IMR-90 (cell line): ENCODE data around the gene NPHP4. TPM values are rescaled to one million over a fixed set of nuclear protein-coding genes. Genes with fewer than 3 reads are reported as not detected.

Experiments
- ATAC-seq: fragments of 200-7000 bp; cut with Tn5 transposase; 2 replicates; pipeline ENCODE4 v1.9.1; 2020; ENCODE audit warnings: low read depth, mild to moderate bottlenecking, moderate library complexity
- BruUV-seq: library from RNA; stranded (reverse); fragments of 400-500 nt; replicated peaks from 2 replicates; lab custom pipeline; 2021; lab: Mats Ljungman, UMichigan
- CTCF ChIA-PET: fragments of 300-600 bp; formaldehyde crosslinking; extraction: SDS; loops from one replicate; lab custom pipeline; 2021; ENCODE audit warnings: antibody characterized with exemption; lab: Yijun Ruan, JAX
- POLR2A ChIA-PET: fragments of 300-600 bp; sonication (Branson Sonifier 250); formaldehyde crosslinking; loops from one replicate; lab custom pipeline; 2022; ENCODE audit warnings: antibody characterized with exemption; ENCODE audit not compliant: unreplicated experiment; lab: Charles Lee
- DNase-seq: peaks from one replicate; pipeline ENCODE4 v3.0.0; 2013
- H2AFZ ChIP-seq: replicated peaks from 2 replicates; pipeline ENCODE3; 2013; ENCODE audit warnings: low read length, mild to moderate bottlenecking; ENCODE audit not compliant: poor library complexity
- H2AK5ac ChIP-seq: 2 replicates; pipeline ENCODE4 v1.6.1; 2013; ENCODE audit warnings: low read depth, low read length, inconsistent platforms
- H2AK9ac ChIP-seq: replicated peaks from 2 replicates; pipeline ENCODE3; 2013; ENCODE audit warnings: mild to moderate bottlenecking, low read depth, low read length, moderate library complexity; ENCODE audit not compliant: poor library complexity
- H2BK120ac ChIP-seq: 2 replicates; pipeline ENCODE4 v1.6.1; 2013; ENCODE audit warnings: low read depth, low read length, inconsistent platforms
- H2BK15ac ChIP-seq: 3 replicates; pipeline ENCODE4 v1.6.1; 2013; ENCODE audit warnings: low read depth, low read length, inconsistent platforms
- H2BK20ac ChIP-seq: 2 replicates; pipeline ENCODE4 v1.6.1; 2013; ENCODE audit warnings: low read depth, mild to moderate bottlenecking, inconsistent platforms, low read length, moderate library complexity
- H2BK5ac ChIP-seq: 2 replicates; pipeline ENCODE4 v1.6.1; 2013; ENCODE audit warnings: mild to moderate bottlenecking, low read depth, low read length, inconsistent platforms; ENCODE audit not compliant: poor library complexity, severe bottlenecking
- H3K14ac ChIP-seq: replicated peaks from 2 replicates; pipeline ENCODE4 v1.6.1; 2013; ENCODE audit warnings: low read depth, low read length, inconsistent platforms
- H3K18ac ChIP-seq: 2 replicates; pipeline ENCODE4 v1.6.1; 2013; ENCODE audit warnings: low read depth, low read length, control low read depth
- H3K23ac ChIP-seq: 2 replicates; pipeline ENCODE4 v1.6.1; 2013; ENCODE audit warnings: low read depth, low read length, inconsistent platforms
- H3K27ac ChIP-seq: 2 replicates; pipeline ENCODE4 v1.5.1; 2013; ENCODE audit warnings: mild to moderate bottlenecking, control low read depth, low read length; ENCODE audit not compliant: insufficient read depth
- H3K27me3 ChIP-seq: 2 replicates; pipeline ENCODE4 v1.6.1; 2013; ENCODE audit warnings: low read length; ENCODE audit not compliant: control insufficient read depth, insufficient read depth
- H3K36me3 ChIP-seq: 2 replicates; pipeline ENCODE4 v1.6.1; 2013; ENCODE audit warnings: low read length, mixed read lengths; ENCODE audit not compliant: control insufficient read depth, insufficient read depth
- H3K4ac ChIP-seq: 2 replicates; pipeline ENCODE4 v1.6.1; 2013; ENCODE audit warnings: low read depth, low read length, inconsistent platforms
- H3K4me1 ChIP-seq: 2 replicates; pipeline ENCODE4 v1.6.1; 2013; ENCODE audit warnings: low read length, mixed read lengths; ENCODE audit not compliant: control insufficient read depth, insufficient read depth
- H3K4me2 ChIP-seq: 2 replicates; pipeline ENCODE4 v1.6.1; 2013; ENCODE audit warnings: low read depth, mild to moderate bottlenecking, control low read depth, low read length, moderate library complexity
- H3K4me3 ChIP-seq: 2 replicates; pipeline ENCODE4 v1.5.1; 2013; ENCODE audit warnings: low read depth, mild to moderate bottlenecking, control low read depth, low read length, moderate library complexity; ENCODE audit not compliant: insufficient read depth
- H3K56ac ChIP-seq: 2 replicates; pipeline ENCODE4 v1.6.1; 2013; ENCODE audit warnings: low read length, inconsistent platforms; ENCODE audit not compliant: insufficient read depth; ENCODE audit errors: extremely low read depth
- H3K79me1 ChIP-seq, 2 experiments: 2 replicates each; pipeline ENCODE4 v1.6.1; 2013; ENCODE audit warnings: low read length in 2 of 2, inconsistent platforms in 1 of 2, low read depth in 1 of 2
- H3K9ac ChIP-seq: 2 replicates; pipeline ENCODE4 v1.6.1; 2013; ENCODE audit warnings: low read depth, low read length, control low read depth
- H3K9me1 ChIP-seq: 2 replicates; pipeline ENCODE4 v1.6.1; 2013; ENCODE audit warnings: low read length, inconsistent platforms; ENCODE audit not compliant: insufficient read depth
- H3K9me3 ChIP-seq: 2 replicates; pipeline ENCODE4 v1.6.1; 2013; ENCODE audit warnings: low read length; ENCODE audit not compliant: control insufficient read depth, insufficient read depth
- H4K20me1 ChIP-seq: 2 replicates; pipeline ENCODE4 v1.6.1; 2013; ENCODE audit warnings: low read length, inconsistent platforms; ENCODE audit not compliant: insufficient read depth
- H4K5ac ChIP-seq: 2 replicates; pipeline ENCODE4 v1.6.1; 2013; ENCODE audit warnings: mild to moderate bottlenecking, low read depth, low read length, control low read depth
- H4K8ac ChIP-seq, 2 experiments: 2 replicates each; pipeline ENCODE4 v1.6.1; 2013; ENCODE audit warnings: low read depth in 2 of 2, low read length in 2 of 2, control low read depth in 1 of 2, inconsistent platforms in 1 of 2
- H4K91ac ChIP-seq: 2 replicates; pipeline ENCODE4 v1.6.1; 2013; ENCODE audit warnings: low read depth, low read length, inconsistent platforms; ENCODE audit not compliant: insufficient read depth
- BHLHE40 ChIP-seq: fragments of 150-350 bp; IDR thresholded peaks from 2 replicates; pipeline ENCODE4 v1.6.1; 2016; ENCODE audit warnings: mild to moderate bottlenecking, low read depth, low read length
- CEBPB ChIP-seq: IDR thresholded peaks from 2 replicates; pipeline ENCODE4 v1.6.1; 2012; ENCODE audit warnings: low read depth, low read length, improper control_type of control experiment
- ELK1 ChIP-seq: fragments of 150-350 bp; IDR thresholded peaks from 2 replicates; pipeline ENCODE4 v1.6.1; 2016; ENCODE audit warnings: low read depth, mild to moderate bottlenecking, low read length, moderate library complexity, borderline replicate concordance
- MAFK ChIP-seq: IDR thresholded peaks from 2 replicates; pipeline ENCODE4 v1.6.1; 2012; ENCODE audit warnings: low read depth, low read length, improper control_type of control experiment
- MXI1 ChIP-seq: IDR thresholded peaks from 2 replicates; pipeline ENCODE4 v1.6.1; 2012; ENCODE audit warnings: low read depth, mild to moderate bottlenecking, low read length, moderate library complexity, borderline replicate concordance
- NFE2L2 ChIP-seq: fragments of 150-350 bp; IDR thresholded peaks from 2 replicates; pipeline ENCODE4 v1.6.1; 2016; ENCODE audit warnings: low read depth, mild to moderate bottlenecking, low read length
- RAD21 ChIP-seq: IDR thresholded peaks from 2 replicates; pipeline ENCODE4 v1.6.1; 2012; ENCODE audit warnings: low read length, improper control_type of control experiment
- RCOR1 ChIP-seq: IDR thresholded peaks from 2 replicates; pipeline ENCODE4 v1.6.1; 2012; ENCODE audit warnings: mild to moderate bottlenecking, low read length, improper control_type of control experiment; ENCODE audit not compliant: insufficient replicate concordance
- WGBS, 2 experiments: methylation state at CpG; one replicate each; pipeline versions ENCODE4 v1.1.5 to v1.1.7; 2013; ENCODE audit warnings: missing lambda C conversion rate in 2 of 2; ENCODE audit not compliant: insufficient read length in 1 of 2; ENCODE audit errors: extremely low coverage in 2 of 2; 5-methylcytosine and 5-hydroxymethylcytosine counted together
- dilution Hi-C: fragments of 300-500 bp; cut with HindIII; formaldehyde crosslinking; loops from one replicate; pipeline ENCODE4 v1.14.3; 2018; ENCODE audit warnings: low sequenced_read_pairs; ENCODE audit not compliant: unreplicated experiment
- in situ Hi-C: fragments of 300-500 bp; cut with MboI; formaldehyde crosslinking; loops from 3 replicates; pipeline ENCODE4 v1.14.3; 2019; ENCODE audit warnings: low sequenced_read_pairs, inconsistent platforms, mixed read lengths
- intact Hi-C: fragments of 100-400 bp; cut with micrococcal nuclease; formaldehyde crosslinking; loops from 2 replicates; pipeline ENCODE4 v1.10.0; 2022
- polyA plus RNA-seq, 3 experiments: library from polyadenylated mRNA; depleted of rRNA; stranded (reverse); fragments of >200 nt; gene quantifications; 2 replicates each; pipeline ENCODE4 v1.2.3, GENCODE V29; 2012; ENCODE audit warnings: low replicate concordance in 1 of 3
- total RNA-seq: library from RNA; depleted of rRNA; stranded (reverse); fragments of >200 nt; gene quantifications from 2 replicates; pipeline ENCODE4 v1.2.3, GENCODE V29; 2012

NPHP4 gene
- total and polyA plus RNA-seq, 2 of the 4 experiments (the other 2 are of a cell fraction) = 2.0 to 5.5 TPM

DNA sequence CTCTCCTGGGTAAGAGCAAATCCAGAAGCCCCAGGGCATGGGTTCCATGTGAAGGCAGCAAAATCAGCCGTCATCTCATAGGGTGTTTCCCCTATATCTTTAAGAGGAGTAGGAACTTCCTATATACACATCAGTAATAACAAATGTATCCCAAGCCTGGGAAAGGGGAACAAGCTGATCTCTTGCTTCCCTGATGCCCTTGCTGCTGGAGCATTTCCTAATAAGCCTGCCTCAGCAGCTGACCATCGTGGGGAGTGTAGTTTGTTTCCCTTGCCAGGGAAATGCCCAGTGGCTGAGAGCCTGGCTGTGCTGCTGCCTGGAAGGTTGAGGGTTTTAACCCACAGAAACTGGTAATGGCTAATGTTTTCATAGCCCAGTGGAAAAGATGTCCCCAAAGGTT, 177.0 kb downstream of the NPHP4 start:
- no peak overlapping the region for H4K8ac ChIP-seq
- no peak for ATAC-seq
- no peak overlapping the region for H4K5ac ChIP-seq
- H3K23ac ChIP-seq = no peak overlapping the region
- ChIA-PET CTCF (no interaction called here), POLR2A (interaction anchor here (0.6 kb wide), 1 partner anchor 306 kb away, joined by 5 read pairs; no protein-coding TSS in a partner anchor)
- no peak overlapping the region for H3K9ac ChIP-seq
- H3K9me3 ChIP-seq = peaks cover 35% of the 10 kb centered on the region
- no peaks in the 10 kb centered on the region for H3K4me1 ChIP-seq
- no peak overlapping the region for H3K18ac ChIP-seq
- H3K27ac ChIP-seq = no peak overlapping the region
- H4K91ac ChIP-seq = no peak overlapping the region
- no peak overlapping the region for H2BK5ac ChIP-seq
- H2BK15ac ChIP-seq = no peak overlapping the region
- no peak overlapping the region for H3K14ac ChIP-seq
- no peak overlapping the region for H2BK120ac ChIP-seq
- H4K20me1 ChIP-seq = no peaks in the 10 kb centered on the region
- in situ Hi-C loops (no loop called here), intact Hi-C loops (no loop called here), dilution Hi-C loops (no loop called here)
- no peak overlapping the region for H3K4ac ChIP-seq
- BruUV-seq = no TSS peak
- H2BK20ac ChIP-seq = no peak overlapping the region
- no peak overlapping the region for H2AK9ac ChIP-seq
- H3K27me3 ChIP-seq = no peaks in the 10 kb centered on the region
- no peaks in the 10 kb centered on the region for H3K36me3 ChIP-seq
- no peak for DNase-seq
- H2AFZ ChIP-seq = no peak overlapping the region
- no peak overlapping the region for H2AK5ac ChIP-seq
- H3K4me3 ChIP-seq = no peak overlapping the region
- TF ChIP-seq CEBPB (no peak), BHLHE40 (no peak), MAFK (no peak), MXI1 (no peak), ELK1 (no peak), RAD21 (no peak), NFE2L2 (no peak), RCOR1 (no peak)
- no peak overlapping the region for H3K4me2 ChIP-seq
- H3K79me1 ChIP-seq = no peaks in the 10 kb centered on the region
- no peaks in the 10 kb centered on the region for H3K9me1 ChIP-seq
- H3K56ac ChIP-seq = no peak overlapping the region
- no CpG with 5 or more reads among the region's 2 CpGs for WGBS, 2 experiments
